Neural cell (in vitro differentiated cells): ENCODE data around the gene PLS1. TPM values are rescaled to one million over a fixed set of nuclear protein-coding genes. Genes with fewer than 3 reads are reported as not detected.

ENCODE experiments used
- H2AFZ ChIP-seq: fragments of 200-600, 300-800 bp; sonication (generic), shearing (Covaris generic); 2 replicates; pipeline ENCODE4 v1.6.0; 2014; ENCODE audit warnings: low read depth, mild to moderate bottlenecking, antibody characterized with exemption, low read length, moderate library complexity
- H3F3A ChIP-seq: fragments of 200-600 bp; shearing (Covaris generic); 2 replicates; pipeline ENCODE4 v1.6.1; 2016; ENCODE audit warnings: mild to moderate bottlenecking, moderate library complexity, mixed read lengths, antibody characterized with exemption, low read length; ENCODE audit not compliant: insufficient read depth, poor library complexity, severe bottlenecking
- H3K27ac ChIP-seq: fragments of 200-600, 300-800 bp; sonication (generic), shearing (Covaris generic); 2 replicates; pipeline ENCODE4 v1.5.1; 2014; ENCODE audit warnings: mild to moderate bottlenecking, low read length, moderate library complexity
- H3K27me3 ChIP-seq: fragments of 300-800, 200-600 bp; sonication (generic), shearing (Covaris generic); 2 replicates; pipeline ENCODE4 v1.6.0; 2014; ENCODE audit warnings: mild to moderate bottlenecking, low read depth, low read length, moderate library complexity; ENCODE audit not compliant: insufficient read depth
- H3K36me3 ChIP-seq: fragments of 300-800, 200-600 bp; sonication (generic), shearing (Covaris generic); 2 replicates; pipeline ENCODE4 v1.5.1; 2014; ENCODE audit warnings: mild to moderate bottlenecking, antibody characterized with exemption, low read length, moderate library complexity; ENCODE audit not compliant: insufficient read depth
- H3K4me2 ChIP-seq: fragments of 300-800, 200-600 bp; sonication (generic), shearing (Covaris generic); 2 replicates; pipeline ENCODE4 v1.6.0; 2014; ENCODE audit warnings: mild to moderate bottlenecking, low read length
- H3K4me3 ChIP-seq: fragments of 300-800, 200-600 bp; sonication (generic), shearing (Covaris generic); 2 replicates; pipeline ENCODE4 v1.5.1; 2014; ENCODE audit warnings: mild to moderate bottlenecking, low read length, moderate library complexity
- H3K79me2 ChIP-seq: fragments of 200-600 bp; shearing (Covaris generic); replicated peaks from 2 replicates; pipeline ENCODE4 v1.6.0; 2014; ENCODE audit warnings: mild to moderate bottlenecking, low read length, moderate library complexity; ENCODE audit not compliant: insufficient read depth
- H3K9ac ChIP-seq: fragments of 300-800, 200-600 bp; sonication (generic), shearing (Covaris generic); 2 replicates; pipeline ENCODE4 v1.6.1; 2016; ENCODE audit warnings: mild to moderate bottlenecking, low read length, mixed read lengths
- H3K9me2 ChIP-seq: fragments of 200-600 bp; shearing (Covaris generic); 2 replicates; pipeline ENCODE4 v1.6.1; 2016; ENCODE audit warnings: mild to moderate bottlenecking, low read length, mixed read lengths; ENCODE audit not compliant: insufficient read depth
- H3K9me3 ChIP-seq: fragments of 200-600, 300-800 bp; sonication (generic), shearing (Covaris generic); 2 replicates; pipeline ENCODE4 v1.6.1; 2016; ENCODE audit warnings: mild to moderate bottlenecking, mixed run types, low read length, moderate library complexity, mixed read lengths
- H4K20me1 ChIP-seq: fragments of 200-600 bp; shearing (Covaris generic); 2 replicates; pipeline ENCODE4 v1.6.1; 2016; ENCODE audit warnings: mild to moderate bottlenecking, mixed run types; ENCODE audit not compliant: insufficient read depth
- CTCF ChIP-seq: fragments of 450-650 bp; IDR thresholded peaks from 2 replicates; pipeline ENCODE4 v1.5.1; 2014; ENCODE audit warnings: antibody characterized with exemption, mild to moderate bottlenecking, moderate library complexity; ENCODE audit not compliant: poor library complexity, severe bottlenecking
- EP300 ChIP-seq: fragments of 450-650 bp; conservative IDR thresholded peaks from 2 replicates; pipeline ENCODE4 v1.6.1; 2014; ENCODE audit warnings: antibody characterized with exemption, mild to moderate bottlenecking, moderate library complexity; ENCODE audit not compliant: poor library complexity, severe bottlenecking
- EZH2 ChIP-seq: fragments of 200-600, 300-800 bp; shearing (Covaris generic), sonication (generic); IDR thresholded peaks from 2 replicates; pipeline ENCODE4 v1.6.1; 2014; ENCODE audit warnings: antibody characterized with exemption, low read length, borderline replicate concordance, mild to moderate bottlenecking; ENCODE audit not compliant: insufficient read depth, poor library complexity, severe bottlenecking
- MXI1 ChIP-seq: fragments of 450-650 bp; conservative IDR thresholded peaks from 2 replicates; pipeline ENCODE4 v1.6.1; 2014; ENCODE audit warnings: antibody characterized with exemption, mild to moderate bottlenecking; ENCODE audit not compliant: poor library complexity, severe bottlenecking
- POLR2AphosphoS5 ChIP-seq: IDR thresholded peaks from 2 replicates; pipeline ENCODE4 v1.6.1; 2012
- RAD21 ChIP-seq: fragments of 450-650 bp; conservative IDR thresholded peaks from 2 replicates; pipeline ENCODE4 v1.6.1; 2014; ENCODE audit warnings: antibody characterized with exemption, mild to moderate bottlenecking, moderate library complexity
- REST ChIP-seq: IDR thresholded peaks from 2 replicates; pipeline ENCODE4 v1.6.1; 2012; ENCODE audit warnings: borderline replicate concordance
- SMC3 ChIP-seq: fragments of 450-650 bp; conservative IDR thresholded peaks from 2 replicates; pipeline ENCODE4 v1.6.1; 2014; ENCODE audit warnings: antibody characterized with exemption, mild to moderate bottlenecking, moderate library complexity; ENCODE audit not compliant: poor library complexity
- TAF1 ChIP-seq: IDR thresholded peaks from 2 replicates; pipeline ENCODE4 v1.6.1; 2012; ENCODE audit warnings: low read depth
- polyA plus RNA-seq: library from polyadenylated mRNA; depleted of rRNA; stranded (reverse); fragments of >200 nt; gene quantifications from 2 replicates; pipeline ENCODE4 v1.2.3, GENCODE V29; 2014

Gene PLS1
- polyA plus RNA-seq, 1 donor from 2014 or later: 0.31 TPM

- no peak for TF ChIP-seq MXI1
- TF ChIP-seq EP300: no peak
- TF ChIP-seq TAF1: no peak
- TF ChIP-seq CTCF: no peak
- TF ChIP-seq REST: no peak
- TF ChIP-seq POLR2AphosphoS5: no peak
- no peak for TF ChIP-seq RAD21
These were observed 627 bp upstream of the PLS1 start for GRCh38 chr3:142595581-142595950.

GRCh38 chr3:142596726-142597088, 514 bp downstream of the PLS1 start:
- Histone ChIP-seq H3K9ac (peak overlapping the region; percentile 49), H3F3A (no peaks in the 10 kb centered on the region)

More at GRCh38 chr3:142595581-142595950, 627 bp upstream of the PLS1 start:
- H3K9ac ChIP-seq: no peak overlapping the region
- no peak overlapping the region for H2AFZ ChIP-seq
- no peaks in the 10 kb centered on the region for H4K20me1 ChIP-seq
- H3K9me2 ChIP-seq: no peaks in the 10 kb centered on the region
- no peaks in the 10 kb centered on the region for H3K9me3 ChIP-seq
- no peaks in the 10 kb centered on the region for H3F3A ChIP-seq
- peak overlapping the region; percentile 78 for H3K4me3 ChIP-seq
- H3K27me3 ChIP-seq: peaks cover 9% of the 10 kb centered on the region
- H3K27ac ChIP-seq: no peak overlapping the region
- H3K4me2 ChIP-seq: peak overlapping the region; percentile 66
- H3K79me2 ChIP-seq: no peaks in the 10 kb centered on the region
- no peaks in the 10 kb centered on the region for H3K36me3 ChIP-seq

More at GRCh38 chr3:142596726-142597088, 514 bp downstream of the PLS1 start:
- Histone ChIP-seq H3K9me3 (no peaks in the 10 kb centered on the region), H3K4me2 (peak overlapping the region; percentile 66), H3K27ac (no peak overlapping the region), H3K9me2 (no peaks in the 10 kb centered on the region), H3K79me2 (no peaks in the 10 kb centered on the region), H2AFZ (peak overlapping the region; percentile 32), H3K36me3 (no peaks in the 10 kb centered on the region), H3K27me3 (peaks cover 9% of the 10 kb centered on the region), H4K20me1 (no peaks in the 10 kb centered on the region), H3K4me3 (peak overlapping the region; percentile 78)
- TF ChIP-seq EZH2: no peak
- no peak for TF ChIP-seq POLR2AphosphoS5
- no peak for TF ChIP-seq MXI1
- TF ChIP-seq CTCF: no peak
- no peak for TF ChIP-seq SMC3
- no peak for TF ChIP-seq REST
- no peak for TF ChIP-seq TAF1
- no peak for TF ChIP-seq RAD21
- TF ChIP-seq EP300: no peak
